Transverse colon (tissue), 4 donors: Measurements from ENCODE around the gene PTPRO.

Experiments used
- CTCF ChIP-seq, 5 experiments: fragments of 200-600 bp in 3 of 5; fragments of 450-650 bp in 2 of 5; sonication (generic) in 3 of 5; IDR thresholded peaks; 1 replicate in 2 of 5; 2 replicates in 3 of 5; pipeline ENCODE4 v1.5.1; 2016 to 2017; ENCODE audit warnings: antibody characterized with exemption in 5 of 5, inconsistent platforms in 3 of 5, mild to moderate bottlenecking in 2 of 5, moderate library complexity in 1 of 5
- POLR2AphosphoS5 ChIP-seq, 3 donors: sonication (generic); formaldehyde crosslinking; IDR thresholded peaks; one replicate each; pipeline ENCODE4 v1.6.1; 2016; ENCODE audit warnings: antibody characterized with exemption in 3 of 3

GRCh38 chr12:15590180-15590826 is 268.0 kb downstream of the PTPRO start:
- TF ChIP-seq CTCF (IDR thresholded peaks at IDR 0.05) (peak; percentile 84 to 96 (median 91)), POLR2AphosphoS5 (IDR thresholded peaks at IDR 0.05) (peak in 1 of 3 donors; percentile 44)
